ENCODE measurements around the gene MOCS3.
A peak's percentile ranks its signal among the peaks of the same experiment; 100 is the strongest.

MOCS3 gene

GRCh38 chr20:50958615-50959542 lies at the start of gene MOCS3:
TSS of gene MOCS3 (plus strand) at chr20:50958818. CDS start at chr20:50958843, 25 bp downstream.
- no peak for DNase-seq (ENCODE audit: low read depth)

GRCh38 chr20:50909413-50909812 lies 49.2 kb upstream of the MOCS3 start:
- DNase-seq (ENCODE audit: low read depth): no peak

- DNase-seq (ENCODE audit: low read depth): no peak
Observed at GRCh38 chr20:50911030-50911429, 47.6 kb upstream of the MOCS3 start.

GRCh38 chr20:50911716-50912115 lies 46.9 kb upstream of the MOCS3 start:
- DNase-seq (ENCODE audit: low read depth): no peak

DNA sequence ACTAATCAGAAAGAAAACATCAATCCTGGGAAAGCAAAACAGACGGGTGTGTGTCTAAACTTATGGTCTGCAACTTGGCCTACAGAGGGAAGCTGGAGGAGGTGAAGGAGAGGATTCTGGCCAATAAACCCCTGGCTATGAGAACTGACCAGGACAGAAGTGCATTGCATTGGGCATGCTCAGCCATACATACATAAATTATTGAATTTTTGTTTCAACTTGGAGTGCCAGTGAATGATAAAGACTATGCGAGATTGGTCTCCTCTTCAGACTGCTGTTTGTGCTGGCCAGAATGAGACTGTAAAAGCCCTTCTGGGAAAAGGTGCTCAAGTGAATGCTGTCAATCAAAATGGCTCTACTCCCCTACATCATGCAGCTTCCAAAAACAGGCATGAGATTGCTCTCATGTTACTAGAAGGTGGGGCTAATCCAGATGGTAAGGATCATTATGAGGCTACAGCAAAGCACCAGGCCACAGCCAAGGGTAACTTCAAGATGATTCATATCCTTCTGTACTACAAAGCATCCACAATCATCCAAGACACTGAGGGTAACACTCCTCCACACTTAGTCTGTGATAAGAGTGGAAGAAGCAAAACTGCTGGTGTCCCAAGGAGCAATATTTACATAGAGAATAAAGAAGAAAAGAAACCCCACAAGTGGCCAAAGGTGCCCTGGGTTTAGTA lies 44.8 kb upstream of the MOCS3 start:
- no peak for DNase-seq (ENCODE audit: low read depth)

- no peak for DNase-seq (ENCODE audit: low read depth)
Observed at GRCh38 chr20:50915424-50915823, 43.2 kb upstream of the MOCS3 start.

DNA sequence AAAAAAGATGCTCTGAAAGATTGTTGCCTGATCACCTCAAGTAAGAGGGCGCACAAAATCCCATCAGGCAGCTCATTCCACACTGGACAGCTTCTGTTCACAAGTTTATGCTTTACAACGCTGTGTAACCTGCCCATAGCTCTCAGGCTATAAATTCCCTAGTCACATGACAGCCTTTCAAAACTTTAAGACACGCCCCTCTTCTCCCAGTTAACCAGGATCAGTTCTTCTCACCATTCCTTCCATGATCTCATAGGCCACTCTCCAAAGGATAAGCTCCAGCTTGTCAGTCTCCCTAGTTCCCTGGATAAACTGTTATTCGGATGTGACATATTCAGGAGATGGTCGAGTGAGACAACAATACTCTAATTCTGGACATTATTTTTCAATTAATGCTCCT lies 42.4 kb upstream of the MOCS3 start:
- DNase-seq (ENCODE audit: low read depth): no peak

DNA sequence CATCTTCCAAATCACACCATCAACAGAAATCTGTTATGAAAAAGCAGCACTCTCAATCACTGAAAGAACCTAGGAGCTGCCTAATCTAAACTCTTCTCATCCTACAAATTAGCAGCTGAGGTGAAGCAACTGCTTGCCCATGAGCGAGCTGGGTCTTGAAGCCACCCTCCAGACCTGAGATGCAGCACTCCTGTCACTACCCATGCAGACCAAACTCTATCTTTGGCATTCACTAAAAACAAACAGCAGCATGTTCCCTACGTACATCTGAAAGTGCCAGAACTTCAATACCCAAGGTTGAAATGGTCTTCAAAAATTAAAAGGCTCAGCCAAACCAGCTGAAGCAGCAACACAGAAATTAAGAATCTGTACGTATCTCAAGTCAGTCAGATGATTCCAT lies 41.7 kb upstream of the MOCS3 start:
- DNase-seq (ENCODE audit: low read depth): no peak

DNA sequence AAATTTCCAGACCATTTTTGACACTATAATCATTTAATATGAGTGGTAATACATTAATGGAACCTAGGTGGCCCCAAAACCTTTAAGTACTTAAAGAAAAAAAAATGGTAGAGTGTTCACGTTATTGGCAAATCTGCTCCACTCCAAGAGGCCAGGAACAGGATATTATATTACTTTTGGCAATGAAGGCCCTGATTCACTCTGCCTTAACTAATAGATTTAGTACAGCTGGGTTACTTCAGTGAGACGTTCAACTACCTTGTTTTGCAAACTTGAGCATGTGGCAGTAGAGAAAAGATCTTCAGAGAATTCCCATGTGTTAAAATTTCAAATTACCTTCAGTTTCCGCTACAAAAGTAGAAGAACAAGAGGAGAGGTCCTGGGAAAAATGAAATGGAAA lies 40.2 kb upstream of the MOCS3 start:
- no peak for DNase-seq (ENCODE audit: low read depth)

- no peak for DNase-seq (ENCODE audit: low read depth)
Observed at GRCh38 chr20:50919567-50919966, 39.1 kb upstream of the MOCS3 start.

DNA sequence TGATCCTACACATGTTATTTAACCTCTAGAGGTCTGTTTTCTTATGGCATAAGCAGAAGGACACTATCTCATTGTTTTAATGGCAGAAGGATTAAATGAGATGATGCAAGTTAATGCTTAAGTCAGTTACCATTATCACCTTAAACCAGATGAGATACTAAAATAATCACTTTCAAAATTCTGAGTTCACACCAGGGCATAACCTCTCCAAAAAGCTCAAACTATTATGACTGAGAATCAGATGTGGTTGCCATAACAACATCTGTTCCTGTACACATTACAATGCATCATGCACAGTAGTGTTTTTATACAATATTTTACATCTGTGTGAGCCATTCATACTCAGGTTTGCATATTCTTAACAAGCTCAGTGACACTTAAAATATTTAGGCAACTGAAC lies 37.6 kb upstream of the MOCS3 start:
- no peak for DNase-seq (ENCODE audit: low read depth)

DNA sequence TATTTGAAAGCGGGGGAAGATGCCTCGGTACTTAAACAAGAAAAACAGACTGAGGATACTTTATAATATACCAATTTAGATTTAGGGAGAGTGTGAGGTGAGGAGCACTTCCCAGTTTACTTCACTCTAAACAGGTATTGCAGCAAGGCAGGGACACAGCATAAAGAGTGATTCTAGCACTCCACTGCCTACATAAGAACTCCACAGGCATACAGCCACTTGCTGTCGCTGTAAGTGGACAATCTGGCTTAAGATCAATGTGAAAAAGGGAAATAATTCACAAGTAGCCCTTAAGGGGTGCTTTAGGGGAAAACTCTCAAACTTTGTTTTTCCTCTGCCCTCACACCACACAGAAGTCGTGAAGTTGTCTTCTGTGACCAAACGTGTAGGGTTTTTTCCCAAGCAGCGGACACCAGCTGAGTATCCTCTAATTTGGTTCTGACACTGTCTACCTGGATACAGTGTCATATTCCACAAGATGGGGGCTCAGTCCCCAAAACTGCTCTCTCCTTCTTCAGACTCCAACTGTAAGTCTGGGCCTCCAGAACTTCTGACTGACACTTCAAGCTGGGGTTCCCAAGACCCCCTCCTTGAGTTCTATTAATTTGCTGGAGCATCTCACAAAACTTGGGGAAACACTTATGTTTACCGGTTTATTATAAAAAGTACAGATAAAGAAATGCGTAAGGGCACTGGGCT lies 36.7 kb upstream of the MOCS3 start:
- no peak for DNase-seq (ENCODE audit: low read depth)

DNA sequence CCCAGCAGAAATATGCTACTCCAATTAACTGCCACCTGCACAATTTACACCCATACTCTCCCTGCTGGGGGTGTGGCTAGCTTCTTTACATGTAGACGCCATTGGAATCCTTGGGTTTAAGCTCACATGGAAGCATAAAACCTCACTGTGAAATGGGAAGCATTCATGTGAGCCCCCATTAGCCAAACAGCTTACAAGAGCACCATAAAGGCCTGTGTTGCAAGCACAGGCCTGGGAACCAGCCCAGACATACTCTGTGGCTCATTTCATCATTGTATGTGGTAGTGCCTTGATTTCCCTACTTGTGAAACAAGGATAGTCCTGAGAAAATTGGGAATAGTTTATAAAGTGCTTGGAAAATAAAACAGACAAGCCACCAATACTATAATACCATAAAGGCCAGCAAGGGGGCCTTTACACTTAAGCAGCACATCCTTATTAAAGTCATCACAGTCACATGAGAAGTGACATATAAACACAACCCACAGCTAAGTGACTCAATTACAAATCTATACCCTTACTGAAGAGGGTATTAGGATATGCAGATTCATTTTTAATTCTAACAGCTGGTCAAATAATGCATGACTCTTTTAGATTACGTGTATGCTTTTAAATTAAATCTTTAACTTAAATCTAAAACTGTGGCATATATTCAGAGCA lies 34.2 kb upstream of the MOCS3 start:
- no peak for DNase-seq (ENCODE audit: low read depth)

- DNase-seq (ENCODE audit: low read depth): no peak
Observed at GRCh38 chr20:50926530-50926929, 32.1 kb upstream of the MOCS3 start.

GRCh38 chr20:50928469-50928868 lies 30.1 kb upstream of the MOCS3 start:
- no peak for DNase-seq (ENCODE audit: low read depth)

- peak; percentile 80 for DNase-seq (ENCODE audit: low read depth)
Observed at GRCh38 chr20:50929299-50930138, 29.1 kb upstream of the MOCS3 start.

DNA sequence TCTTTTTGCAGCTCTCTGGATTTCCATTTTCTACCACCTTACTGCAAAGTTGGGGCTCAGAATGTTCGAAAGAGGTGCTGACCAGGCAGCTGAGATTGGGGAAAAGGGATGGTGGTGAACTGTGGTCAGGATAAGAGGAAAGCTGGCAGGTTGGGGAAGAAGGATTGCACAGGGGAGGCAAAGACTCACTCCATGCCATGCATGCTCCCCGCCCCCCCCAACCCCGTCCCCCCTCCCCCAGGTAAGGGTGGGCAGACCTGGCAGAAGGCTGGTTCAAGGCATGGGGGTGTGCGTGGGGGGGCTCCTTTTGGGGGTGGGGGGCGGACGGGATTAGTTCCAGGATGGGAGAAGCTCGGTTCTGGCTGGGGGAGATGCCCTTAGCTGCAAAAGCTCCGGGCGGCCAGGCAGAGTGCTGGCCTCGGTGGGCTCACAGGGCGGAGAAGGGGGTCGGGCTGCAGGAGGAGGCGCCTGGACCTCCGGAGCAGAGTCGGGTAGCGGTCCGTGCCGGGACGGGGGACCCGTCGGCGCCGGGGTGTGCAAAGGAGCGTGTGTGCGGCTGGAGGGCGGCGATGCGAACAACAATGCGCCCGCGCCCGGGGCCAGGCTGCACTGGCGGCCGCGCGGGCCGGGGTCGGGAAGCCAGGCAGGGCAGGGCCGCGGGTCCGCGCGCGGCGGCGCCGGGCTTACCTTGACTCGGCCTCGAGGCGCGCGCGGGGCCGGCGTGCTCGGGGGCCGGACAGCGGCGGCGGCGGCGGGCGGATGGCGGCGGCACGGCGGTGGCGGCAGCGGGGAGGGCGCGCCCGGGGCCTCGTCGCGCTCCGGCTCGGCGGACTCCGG lies 28.3 kb upstream of the MOCS3 start:
- no peak for DNase-seq (ENCODE audit: low read depth)

GRCh38 chr20:50930976-50931305 lies 27.7 kb upstream of the MOCS3 start:
- no peak for DNase-seq (ENCODE audit: low read depth)

DNA sequence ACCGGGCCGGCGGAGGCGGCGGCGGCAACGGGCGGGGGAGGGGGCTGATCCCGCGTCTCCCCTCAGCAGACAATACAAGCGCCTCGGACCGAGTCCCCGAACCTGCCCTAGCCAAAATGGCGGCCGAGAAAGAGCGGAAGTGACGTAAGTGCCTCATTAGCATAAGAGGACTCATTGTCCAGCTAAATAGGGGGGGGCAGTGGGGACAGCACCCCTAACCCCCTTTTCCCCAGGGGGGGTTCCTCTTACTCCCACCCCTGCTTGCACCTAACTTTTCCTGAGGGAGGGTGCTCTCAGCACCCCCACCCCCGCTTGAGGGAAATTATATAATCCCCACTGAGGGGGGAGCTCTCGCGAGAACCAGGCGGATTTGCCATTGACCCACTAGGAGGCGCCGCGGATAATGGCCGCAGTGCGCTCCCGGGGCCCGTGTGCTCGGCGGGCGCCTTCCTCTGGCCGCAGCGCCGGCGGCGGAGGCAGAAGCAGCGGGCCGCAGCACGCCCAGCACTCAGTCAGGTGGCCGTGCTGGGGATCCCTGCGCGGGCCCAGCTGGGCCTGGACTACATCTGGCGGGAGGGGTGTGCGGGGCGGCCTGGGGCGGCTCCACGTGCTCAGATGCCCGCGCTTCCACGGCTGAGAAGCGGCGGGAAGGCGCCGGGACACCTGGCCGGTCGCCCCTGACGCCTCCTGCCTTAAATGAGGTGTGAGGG lies 27.2 kb upstream of the MOCS3 start, which contains the start of gene ADNP:
Gene ADNP, minus strand, starts transcription at position 132 of the 710 bp plus-strand sequence. CDS start 27,441 bp downstream, outside the sequence.
- DNase-seq (ENCODE audit: low read depth): peak; percentile 75

- no peak for DNase-seq (ENCODE audit: low read depth)
Observed at GRCh38 chr20:50932016-50932485, 26.6 kb upstream of the MOCS3 start.
